Smooth muscle cell (in vitro differentiated cells): Measurements from ENCODE around the gene ZNF282. TPM values are rescaled to one million over a fixed set of nuclear protein-coding genes. Genes with fewer than 3 reads are reported as not detected.

Experiments
- DNase-seq: peaks from one replicate; lab custom pipeline; 2025; ENCODE audit not compliant: unreplicated experiment; lab: John Stamatoyannopoulos, UW
- H2AFZ ChIP-seq: fragments of 200-600 bp; sonication (generic); 2 replicates; pipeline ENCODE4 v1.6.0; 2016; ENCODE audit warnings: antibody characterized with exemption, low read depth, mild to moderate bottlenecking
- H3F3A ChIP-seq: fragments of 200-600 bp; sonication (generic); 2 replicates; pipeline ENCODE4 v1.6.0; 2017; ENCODE audit warnings: antibody characterized with exemption, low read depth
- H3K27ac ChIP-seq: fragments of 200-600 bp; sonication (generic); 2 replicates; pipeline ENCODE4 v1.5.1; 2016; ENCODE audit warnings: low read depth, mild to moderate bottlenecking
- H3K27me3 ChIP-seq: fragments of 200-600 bp; sonication (generic); 2 replicates; pipeline ENCODE4 v1.6.1; 2016; ENCODE audit warnings: low read depth, mild to moderate bottlenecking
- H3K36me3 ChIP-seq: fragments of 200-600 bp; sonication (generic); 2 replicates; pipeline ENCODE4 v1.5.1; 2016; ENCODE audit warnings: low read depth
- H3K4me1 ChIP-seq: fragments of 200-600 bp; sonication (generic); 2 replicates; pipeline ENCODE4 v1.5.1; 2016; ENCODE audit warnings: low read depth
- H3K4me2 ChIP-seq: fragments of 200-600 bp; sonication (generic); 2 replicates; pipeline ENCODE4 v1.6.0; 2016; ENCODE audit warnings: mild to moderate bottlenecking
- H3K4me3 ChIP-seq: fragments of 200-600 bp; sonication (generic); 2 replicates; pipeline ENCODE4 v1.5.1; 2016; ENCODE audit warnings: mild to moderate bottlenecking
- H3K79me2 ChIP-seq: fragments of 200-600 bp; sonication (generic); 2 replicates; pipeline ENCODE4 v1.6.0; 2016; ENCODE audit warnings: low read depth, mild to moderate bottlenecking
- H3K9ac ChIP-seq: fragments of 200-600 bp; sonication (generic); 2 replicates; pipeline ENCODE4 v1.6.0; 2016; ENCODE audit warnings: low read depth
- H3K9me3 ChIP-seq: fragments of 200-600 bp; sonication (generic); replicated peaks from 2 replicates; pipeline ENCODE4 v1.5.1; 2016; ENCODE audit warnings: low read depth
- H4K20me1 ChIP-seq: fragments of 200-600 bp; sonication (generic); 2 replicates; pipeline ENCODE4 v1.6.0; 2016; ENCODE audit warnings: low read depth
- WGBS: methylation state at CpG from one replicate; pipeline ENCODE4 v1.1.7; 2016; ENCODE audit warnings: low lambda C conversion rate; 5-methylcytosine and 5-hydroxymethylcytosine counted together
- polyA plus RNA-seq: library from polyadenylated mRNA; unstranded; fragments of >200 nt; fragmentation: Nextera tagmentation; extraction: Ambion mirVana; gene quantifications from 2 replicates; pipeline ENCODE4 v1.2.1, GENCODE V29; 2016
- total RNA-seq: library from RNA; depleted of rRNA; stranded (reverse); fragments of >200 nt; gene quantifications from 2 replicates; pipeline ENCODE4 v1.2.3, GENCODE V29; 2014
- TF ChIP-seq, protein P1 (sequence below): fragments of 200-600 bp; sonication (generic); IDR thresholded peaks from 2 replicates; pipeline ENCODE4 v1.5.1; 2017; ENCODE audit warnings: borderline replicate concordance, mild to moderate bottlenecking, antibody characterized with exemption; ENCODE audit not compliant: insufficient read depth, poor library complexity, severe bottlenecking

ZNF282 gene
- total and polyA plus RNA-seq, 2 experiments from 2014 or later: 5.0 to 8.9 TPM

DNA sequence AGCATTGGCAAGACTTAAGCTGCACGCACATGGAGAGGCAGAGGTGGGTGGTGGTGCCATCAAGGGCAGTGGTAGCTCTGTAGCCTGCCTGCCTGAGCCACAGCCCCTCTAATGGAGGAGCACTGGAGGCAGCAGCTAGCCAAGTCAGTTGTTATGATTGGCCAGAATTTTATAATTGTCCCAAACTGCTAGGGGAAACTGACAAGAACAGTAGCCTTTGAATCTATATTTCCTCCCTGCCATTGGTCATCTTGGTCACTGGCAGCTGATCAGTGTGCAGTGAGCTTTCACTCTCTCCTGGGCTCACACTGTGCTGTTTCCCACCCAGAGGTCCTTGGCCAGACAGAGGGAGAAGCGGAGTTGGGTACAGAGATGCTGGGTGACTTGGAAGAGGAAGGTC lies 57.0 kb downstream of the ZNF282 start:
- Histone ChIP-seq H3K9me3 (no peaks in the 10 kb centered on the region), H3K9ac (no peak overlapping the region), H3K4me3 (no peak overlapping the region), H3K27me3 (no peaks in the 10 kb centered on the region), H3F3A (no peaks in the 10 kb centered on the region), H3K4me1 (no peaks in the 10 kb centered on the region), H4K20me1 (peaks cover 24% of the 10 kb centered on the region), H3K36me3 (peaks cover 4% of the 10 kb centered on the region), H3K27ac (no peak overlapping the region), H3K4me2 (no peak overlapping the region), H2AFZ (no peak overlapping the region), H3K79me2 (peaks cover 14% of the 10 kb centered on the region)
- TF ChIP-seq, protein P1, sequence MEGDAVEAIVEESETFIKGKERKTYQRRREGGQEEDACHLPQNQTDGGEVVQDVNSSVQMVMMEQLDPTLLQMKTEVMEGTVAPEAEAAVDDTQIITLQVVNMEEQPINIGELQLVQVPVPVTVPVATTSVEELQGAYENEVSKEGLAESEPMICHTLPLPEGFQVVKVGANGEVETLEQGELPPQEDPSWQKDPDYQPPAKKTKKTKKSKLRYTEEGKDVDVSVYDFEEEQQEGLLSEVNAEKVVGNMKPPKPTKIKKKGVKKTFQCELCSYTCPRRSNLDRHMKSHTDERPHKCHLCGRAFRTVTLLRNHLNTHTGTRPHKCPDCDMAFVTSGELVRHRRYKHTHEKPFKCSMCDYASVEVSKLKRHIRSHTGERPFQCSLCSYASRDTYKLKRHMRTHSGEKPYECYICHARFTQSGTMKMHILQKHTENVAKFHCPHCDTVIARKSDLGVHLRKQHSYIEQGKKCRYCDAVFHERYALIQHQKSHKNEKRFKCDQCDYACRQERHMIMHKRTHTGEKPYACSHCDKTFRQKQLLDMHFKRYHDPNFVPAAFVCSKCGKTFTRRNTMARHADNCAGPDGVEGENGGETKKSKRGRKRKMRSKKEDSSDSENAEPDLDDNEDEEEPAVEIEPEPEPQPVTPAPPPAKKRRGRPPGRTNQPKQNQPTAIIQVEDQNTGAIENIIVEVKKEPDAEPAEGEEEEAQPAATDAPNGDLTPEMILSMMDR: no peak
- DNase-seq: no peak
- WGBS: 98% methylated on average over 2 of the region's 2 CpGs

DNA sequence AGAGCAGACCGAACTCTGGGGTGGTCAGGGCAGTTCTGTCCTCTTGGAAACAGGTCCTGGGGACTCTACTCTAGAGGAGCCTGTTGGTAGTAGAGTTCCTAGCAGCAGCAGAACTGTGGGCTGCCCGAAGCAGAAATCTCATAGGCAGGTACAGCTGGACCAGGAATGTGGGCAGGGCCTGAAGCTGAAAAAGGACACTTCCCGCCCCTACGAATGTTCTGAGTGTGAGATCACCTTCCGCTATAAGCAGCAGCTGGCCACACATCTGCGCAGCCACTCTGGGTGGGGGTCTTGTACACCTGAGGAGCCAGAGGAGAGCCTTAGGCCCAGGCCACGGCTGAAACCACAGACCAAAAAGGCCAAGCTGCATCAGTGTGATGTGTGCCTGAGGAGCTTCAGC lies 58.3 kb downstream of the ZNF282 start:
- H2AFZ ChIP-seq: no peak overlapping the region
- 95% methylated on average over 7 of the region's 7 CpGs for WGBS
- H3K4me2 ChIP-seq: no peak overlapping the region
- peaks cover 6% of the 10 kb centered on the region for H3K79me2 ChIP-seq
- no peaks in the 10 kb centered on the region for H3K4me1 ChIP-seq
- no peak overlapping the region for H3K4me3 ChIP-seq
- H3K9me3 ChIP-seq: no peaks in the 10 kb centered on the region
- peaks cover 4% of the 10 kb centered on the region for H3K36me3 ChIP-seq
- TF ChIP-seq, protein P1: no peak
- no peak overlapping the region for H3K9ac ChIP-seq
- H3F3A ChIP-seq: no peaks in the 10 kb centered on the region
- no peak for DNase-seq
- H3K27ac ChIP-seq: no peak overlapping the region
- peaks cover 11% of the 10 kb centered on the region for H4K20me1 ChIP-seq
- H3K27me3 ChIP-seq: no peaks in the 10 kb centered on the region

DNA sequence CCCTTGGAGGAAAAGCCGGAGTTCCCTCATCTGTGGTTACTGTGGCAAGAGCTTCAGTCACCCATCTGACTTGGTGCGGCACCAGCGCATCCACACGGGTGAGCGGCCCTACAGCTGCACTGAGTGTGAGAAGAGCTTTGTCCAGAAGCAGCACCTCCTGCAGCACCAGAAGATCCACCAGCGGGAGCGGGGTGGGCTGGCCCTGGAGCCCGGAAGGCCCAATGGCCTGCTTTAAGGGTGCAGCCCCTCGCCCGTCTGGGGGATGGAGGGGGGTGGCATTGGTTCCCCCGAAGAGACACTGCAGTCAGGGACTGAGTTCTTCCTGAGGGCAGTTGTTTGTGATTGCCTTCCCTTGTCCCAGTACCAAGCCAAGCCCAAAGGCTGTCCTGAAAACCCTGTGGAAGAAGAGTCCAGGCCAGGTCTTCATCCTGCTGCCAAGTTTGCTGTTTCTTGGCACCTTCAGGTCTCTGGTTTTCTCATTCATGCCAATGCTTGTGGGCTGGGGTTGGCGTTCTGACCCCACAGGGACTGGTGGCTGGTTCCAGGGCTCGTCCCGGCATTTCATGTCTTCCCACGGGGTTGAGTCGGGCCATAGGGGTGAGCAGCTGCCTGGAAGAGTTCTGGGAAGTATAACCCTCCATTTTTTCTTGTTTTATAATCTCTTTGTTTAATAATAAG lies 59.0 kb downstream of the ZNF282 start:
- H3K9ac ChIP-seq: no peak overlapping the region
- H3K79me2 ChIP-seq: peaks cover 4% of the 10 kb centered on the region
- no peak overlapping the region for H3K4me3 ChIP-seq
- DNase-seq: no peak
- H2AFZ ChIP-seq: no peak overlapping the region
- peaks cover 4% of the 10 kb centered on the region for H3K36me3 ChIP-seq
- H3F3A ChIP-seq: no peaks in the 10 kb centered on the region
- no peaks in the 10 kb centered on the region for H3K4me1 ChIP-seq
- no peak overlapping the region for H3K27ac ChIP-seq
- 97% methylated on average over 16 of the region's 16 CpGs for WGBS
- H4K20me1 ChIP-seq: peaks cover 5% of the 10 kb centered on the region
- no peaks in the 10 kb centered on the region for H3K9me3 ChIP-seq
- H3K27me3 ChIP-seq: no peaks in the 10 kb centered on the region
- TF ChIP-seq, protein P1: no peak
- H3K4me2 ChIP-seq: no peak overlapping the region

DNA sequence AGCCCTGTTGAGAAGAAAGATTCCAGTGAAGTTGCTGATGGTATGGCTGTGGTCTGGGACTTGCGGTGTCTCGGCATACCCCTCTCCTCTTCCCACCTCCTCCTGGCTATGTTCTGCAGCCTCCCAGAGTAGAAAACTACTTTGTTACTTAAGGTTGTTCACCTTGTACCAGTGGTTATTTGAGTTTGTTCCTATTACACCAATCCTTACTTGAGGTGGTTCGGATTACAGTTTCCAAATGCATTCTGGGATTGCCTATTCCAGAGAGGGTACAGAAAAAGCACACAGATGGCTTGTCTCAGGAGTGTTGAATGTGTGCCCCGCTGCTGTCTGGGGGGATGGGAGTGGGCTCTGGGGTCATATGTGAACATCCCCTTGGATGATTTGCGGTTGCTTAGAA lies 59.8 kb downstream of the ZNF282 start:
- H3F3A ChIP-seq: no peaks in the 10 kb centered on the region
- H4K20me1 ChIP-seq: no peaks in the 10 kb centered on the region
- WGBS: 96% methylated on average over 5 of the region's 5 CpGs
- H3K79me2 ChIP-seq: no peaks in the 10 kb centered on the region
- no peaks in the 10 kb centered on the region for H3K9me3 ChIP-seq
- no peak overlapping the region for H3K27ac ChIP-seq
- DNase-seq: no peak
- no peaks in the 10 kb centered on the region for H3K4me1 ChIP-seq
- no peak overlapping the region for H3K4me2 ChIP-seq
- H3K9ac ChIP-seq: no peak overlapping the region
- peaks cover 4% of the 10 kb centered on the region for H3K36me3 ChIP-seq
- H3K27me3 ChIP-seq: no peaks in the 10 kb centered on the region
- no peak overlapping the region for H2AFZ ChIP-seq
- H3K4me3 ChIP-seq: no peak overlapping the region
- TF ChIP-seq, protein P1: no peak
